Inflammatory macrophage treated with lipopolysaccharide for 4 hours (primary cell): ENCODE data around the gene RBM3.
A peak's percentile ranks its signal among the peaks of the same experiment; 100 is the strongest.

Source experiments
- DNase-seq: peaks from one replicate; pipeline ENCODE4 v3.0.0-alpha.2; 2020

Gene RBM3

DNA sequence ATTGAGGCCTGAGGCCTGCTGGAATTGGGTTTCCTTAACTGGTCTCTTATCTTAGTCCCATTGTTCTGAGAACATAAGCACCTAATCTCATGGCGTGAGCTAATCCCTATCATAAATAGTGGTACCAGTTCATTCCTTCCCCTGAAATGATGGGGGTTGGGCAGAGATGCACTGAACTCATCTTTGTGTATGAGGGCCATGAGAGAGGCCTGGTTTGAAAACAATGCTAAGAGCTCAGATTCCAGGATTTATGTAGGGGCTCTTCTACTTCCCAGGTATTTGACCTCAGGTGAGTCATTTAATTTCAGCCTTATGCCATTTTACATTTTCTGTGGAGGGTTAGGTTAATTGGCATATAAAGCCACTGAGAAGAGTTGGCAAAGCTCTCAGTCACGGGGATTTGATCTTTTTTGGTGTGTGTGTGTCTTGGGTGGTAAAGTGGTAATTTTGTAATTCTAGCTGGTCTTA, 4.4 kb downstream of the RBM3 start:
- DNase-seq: no peak

DNA sequence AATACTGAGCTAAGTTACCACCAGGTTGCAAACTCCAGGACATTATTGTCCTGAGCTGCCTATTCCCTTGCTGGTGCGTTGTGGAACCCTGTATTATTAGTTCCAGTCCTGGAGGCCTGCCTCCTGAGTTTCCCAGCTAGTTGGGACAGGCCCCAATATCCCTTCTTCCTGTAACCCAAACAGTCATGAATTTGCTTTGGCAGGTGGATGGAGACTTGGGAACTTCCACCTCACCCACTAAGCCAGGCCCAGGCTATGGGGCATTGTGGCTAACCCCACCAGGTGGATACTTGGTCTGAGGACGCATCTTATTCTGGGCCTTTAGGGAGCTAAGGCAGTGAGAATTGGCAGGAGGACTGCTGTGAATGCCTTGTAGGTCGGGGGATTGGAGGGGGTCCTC, 5.0 kb downstream of the RBM3 start:
- DNase-seq: no peak

DNA sequence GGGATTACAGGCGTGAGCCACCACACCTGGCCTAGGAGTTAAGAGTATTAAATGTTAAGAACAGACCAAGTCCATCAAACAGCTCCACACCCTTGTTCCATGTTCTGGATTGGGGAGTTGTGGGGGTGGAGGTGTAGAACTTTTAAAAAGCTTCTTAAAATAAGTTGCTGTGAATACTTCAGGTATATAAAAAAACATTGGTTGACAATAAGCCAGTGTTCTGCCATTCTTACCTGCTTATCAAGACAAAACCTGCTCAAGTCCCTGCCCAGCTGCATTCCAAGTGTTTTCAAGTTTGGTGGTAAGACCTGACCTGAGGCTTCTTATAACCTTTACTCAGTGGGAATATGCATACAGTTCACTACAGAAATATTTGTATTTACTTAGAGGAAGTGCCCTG, 6.4 kb downstream of the RBM3 start:
- no peak for DNase-seq

DNA sequence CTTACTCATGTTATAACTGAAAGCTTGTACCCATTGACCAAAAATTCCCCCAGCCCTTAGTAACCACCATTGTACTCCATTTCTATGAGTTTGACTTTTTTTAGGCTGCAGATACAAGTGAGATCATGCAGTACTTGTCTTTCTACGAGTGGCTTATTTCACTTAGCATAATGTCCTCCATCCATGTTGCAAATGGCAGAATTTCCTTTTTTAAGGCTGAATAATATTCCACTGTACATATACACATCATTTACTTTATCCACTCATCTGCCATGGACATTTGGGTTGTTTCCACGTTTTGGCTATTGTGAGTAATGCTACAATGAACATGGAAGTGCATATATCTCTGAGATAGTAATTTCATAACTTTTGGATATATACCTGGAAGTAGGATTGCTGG, 10.4 kb downstream of the RBM3 start:
- no peak for DNase-seq

DNA sequence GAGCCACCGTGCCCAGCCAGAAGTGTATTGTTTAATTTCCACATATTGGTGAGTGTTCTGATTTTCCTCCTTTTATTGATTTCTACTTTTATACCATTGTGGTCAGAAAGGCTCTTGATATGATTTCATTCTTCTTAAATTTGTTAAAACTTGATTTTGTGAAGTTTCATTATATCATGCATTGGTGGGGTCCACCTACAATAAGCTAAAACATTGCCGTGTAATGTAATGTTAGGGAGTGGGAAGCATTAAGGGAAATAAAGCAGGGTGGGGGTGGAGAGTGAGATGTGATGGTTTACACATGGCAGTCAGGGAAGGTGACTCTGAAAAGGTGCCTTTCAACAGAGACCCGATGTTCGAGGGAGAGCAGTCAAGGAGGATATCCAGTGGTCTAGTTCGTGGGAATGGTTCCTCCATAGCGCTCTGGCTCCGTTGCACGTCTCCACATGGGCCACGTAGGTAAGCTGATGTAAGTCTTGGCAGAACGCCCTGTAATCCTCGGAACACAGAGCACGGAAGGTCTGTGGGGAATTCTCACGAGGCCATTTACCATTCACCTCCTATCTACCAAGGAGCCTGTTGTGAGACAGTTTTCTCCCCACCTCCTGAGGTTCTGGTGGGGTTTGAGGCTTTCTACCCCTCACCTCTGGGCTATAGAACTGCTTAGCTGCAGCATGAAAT, 15.3 kb downstream of the RBM3 start:
- no peak for DNase-seq

DNA sequence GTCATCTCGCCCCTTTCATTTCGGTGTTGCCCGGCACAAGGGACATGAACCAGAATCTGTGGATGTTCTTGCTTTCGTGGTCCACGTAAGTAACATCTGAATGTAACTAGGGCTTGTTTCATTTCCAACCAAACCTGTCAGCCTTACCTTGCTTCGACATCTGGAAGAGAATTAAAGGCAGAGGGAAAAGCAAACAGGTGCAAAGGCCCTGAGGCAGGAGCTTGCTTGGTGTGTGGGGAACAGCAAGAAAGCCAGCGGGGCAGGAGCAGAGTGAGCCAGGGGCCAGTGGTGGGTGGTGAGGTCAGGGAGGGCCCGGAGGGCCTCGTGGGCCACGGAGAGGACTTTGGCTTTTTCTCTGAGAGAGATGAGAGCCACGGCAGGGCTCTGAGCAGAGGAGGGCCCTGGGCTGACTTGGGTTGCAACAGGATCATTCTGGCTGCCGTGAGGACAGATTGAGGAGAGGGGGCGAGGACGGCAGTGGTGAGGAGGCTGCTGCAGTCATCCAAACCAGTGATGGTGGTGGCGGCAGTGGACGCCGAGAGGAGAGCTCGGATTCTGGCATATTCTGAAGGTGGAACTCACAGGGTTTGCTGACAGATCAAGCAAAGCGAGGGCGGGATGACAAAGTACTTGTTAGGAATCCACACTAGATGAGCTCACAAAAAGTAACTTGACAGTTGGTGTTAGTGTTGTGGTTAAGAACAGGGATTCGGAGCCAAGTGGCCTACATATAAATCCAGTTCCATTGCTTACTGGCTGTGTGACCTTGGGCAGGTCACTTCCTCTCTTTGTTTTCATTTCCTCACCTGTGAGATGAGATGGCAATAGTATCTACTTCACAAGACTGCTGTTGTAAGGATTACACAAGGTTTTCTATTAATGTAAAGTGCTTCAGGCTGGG, 16.2 kb downstream of the RBM3 start:
- DNase-seq: no peak

DNA sequence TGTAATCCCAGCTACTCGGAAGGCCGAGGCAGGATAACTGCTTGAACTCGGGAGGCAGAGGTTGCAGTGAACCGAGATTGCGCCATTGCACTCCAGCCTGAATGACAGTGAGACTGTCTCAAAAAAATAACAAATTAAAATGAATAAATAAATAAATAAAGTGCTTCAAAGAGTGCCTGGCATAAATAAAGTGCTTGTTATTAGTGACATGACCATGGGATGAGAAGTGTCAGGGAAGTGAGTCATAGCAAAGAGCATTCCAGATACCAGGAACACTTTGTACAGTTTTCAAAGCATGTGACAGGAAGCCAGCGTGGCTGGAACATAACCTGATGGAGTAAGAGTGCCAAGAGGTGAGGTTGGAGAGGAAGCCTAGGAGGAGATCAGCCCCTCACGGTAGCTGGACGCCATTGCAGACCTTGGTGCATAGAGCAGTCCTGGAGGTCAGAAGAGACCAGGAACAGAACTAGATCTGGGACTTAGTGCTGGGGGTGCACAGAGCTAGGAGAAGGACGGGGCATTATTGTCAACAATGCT, 17.0 kb downstream of the RBM3 start:
- DNase-seq: no peak

DNA sequence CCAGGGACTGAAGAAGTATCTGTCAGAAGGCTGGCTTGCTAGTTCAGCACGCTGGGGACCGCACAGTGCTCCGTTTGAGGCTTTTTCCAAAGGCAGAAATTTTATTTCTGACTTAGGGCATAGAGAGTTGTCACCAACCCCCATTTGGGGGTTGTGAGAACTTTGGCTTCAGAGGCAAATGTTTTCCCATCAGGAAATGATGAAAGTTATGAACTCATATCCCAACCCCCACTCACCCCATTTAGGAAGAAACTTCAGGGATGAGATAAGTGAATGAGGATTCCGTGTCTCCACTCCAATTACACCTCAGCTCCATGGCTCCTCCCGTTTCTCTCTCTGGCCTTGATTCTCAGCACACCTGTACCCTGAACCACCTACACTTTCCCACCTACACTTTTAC, 18.7 kb downstream of the RBM3 start:
- no peak for DNase-seq

DNA sequence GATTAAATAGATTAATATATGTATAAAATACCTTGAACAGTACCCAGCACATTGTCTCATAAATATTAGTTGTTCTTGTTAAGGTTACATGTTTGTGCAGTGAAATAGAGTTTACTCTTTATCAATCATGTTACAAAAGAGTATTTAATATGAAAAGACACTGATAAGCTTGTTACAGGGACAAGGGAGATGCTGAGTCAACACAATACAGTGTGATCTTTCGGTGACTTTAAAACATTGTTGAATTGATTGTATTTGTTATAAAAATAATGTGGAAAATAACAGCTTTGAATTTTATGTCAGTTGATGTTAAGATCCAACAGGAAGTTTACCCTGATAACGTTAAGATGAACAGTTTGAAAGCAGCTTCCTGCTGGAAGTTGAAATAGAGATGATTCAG, 21.6 kb downstream of the RBM3 start:
- no peak for DNase-seq

DNA sequence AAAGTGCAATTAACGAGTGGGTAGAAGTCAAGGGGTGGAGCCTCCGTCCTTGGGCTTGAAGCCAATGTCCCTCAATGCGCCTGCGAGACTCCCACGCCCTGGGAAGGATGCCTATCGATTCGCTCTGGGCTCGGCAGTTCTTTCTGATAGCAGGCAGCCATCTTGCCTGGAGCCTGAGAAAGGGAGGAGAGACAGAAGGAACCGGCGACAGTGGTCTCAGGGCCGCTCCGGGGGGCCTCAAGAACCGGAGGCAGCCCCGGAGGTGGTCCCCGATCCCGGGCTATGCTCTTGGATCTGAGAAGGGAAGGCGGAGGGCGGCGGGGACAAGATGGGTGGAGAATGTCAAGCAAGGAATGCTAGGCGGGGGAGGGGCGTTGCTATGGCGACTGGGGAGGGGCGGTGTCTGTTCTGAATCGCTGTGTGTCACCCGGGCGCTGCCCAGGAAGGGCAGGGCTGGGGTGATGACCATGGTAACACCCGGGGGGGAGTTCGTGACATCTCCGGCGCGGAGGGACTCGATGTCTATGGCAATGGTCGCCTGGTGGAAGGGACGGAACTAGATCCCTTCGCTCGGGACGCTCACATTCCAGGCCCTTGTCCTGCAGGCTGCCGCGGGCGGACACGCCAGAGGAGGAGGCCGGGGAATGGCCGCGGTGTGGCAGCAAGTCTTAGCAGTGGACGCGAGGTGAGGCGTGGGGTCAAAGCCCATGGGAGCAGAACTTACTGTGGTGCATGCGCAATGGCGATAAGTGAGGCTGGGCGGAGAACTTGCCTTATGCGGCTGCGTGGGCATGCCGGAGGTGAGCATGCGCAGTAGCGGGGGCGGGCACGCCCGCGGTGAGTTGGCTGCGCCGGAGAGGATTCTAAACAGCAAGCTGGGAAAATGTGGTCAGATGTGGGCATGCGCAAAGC, 23.3 kb downstream of the RBM3 start, which contains the start of gene WDR13:
Gene WDR13, plus strand, starts transcription at position 140 of the 912 bp plus-strand sequence. Its CDS starts 505 bp downstream, at position 645.
- peak; percentile 92 for DNase-seq

DNA sequence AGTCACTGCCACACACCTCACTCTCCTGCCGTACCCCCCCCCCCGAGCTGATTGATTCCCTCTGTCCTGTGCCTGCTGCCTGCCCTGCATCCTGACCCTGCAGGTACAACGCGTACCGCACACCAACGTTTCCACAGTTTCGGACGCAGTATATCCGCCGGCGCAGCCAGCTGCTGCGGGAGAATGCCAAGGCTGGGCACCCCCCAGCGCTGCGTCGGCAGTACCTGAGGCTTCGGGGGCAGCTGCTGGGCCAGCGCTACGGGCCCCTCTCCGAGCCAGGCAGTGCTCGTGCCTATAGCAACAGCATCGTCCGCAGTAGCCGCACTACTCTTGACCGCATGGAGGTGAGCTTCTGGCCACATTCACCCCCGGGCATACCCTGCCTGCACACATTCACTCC, 24.3 kb downstream of the RBM3 start:
- no peak for DNase-seq

DNA sequence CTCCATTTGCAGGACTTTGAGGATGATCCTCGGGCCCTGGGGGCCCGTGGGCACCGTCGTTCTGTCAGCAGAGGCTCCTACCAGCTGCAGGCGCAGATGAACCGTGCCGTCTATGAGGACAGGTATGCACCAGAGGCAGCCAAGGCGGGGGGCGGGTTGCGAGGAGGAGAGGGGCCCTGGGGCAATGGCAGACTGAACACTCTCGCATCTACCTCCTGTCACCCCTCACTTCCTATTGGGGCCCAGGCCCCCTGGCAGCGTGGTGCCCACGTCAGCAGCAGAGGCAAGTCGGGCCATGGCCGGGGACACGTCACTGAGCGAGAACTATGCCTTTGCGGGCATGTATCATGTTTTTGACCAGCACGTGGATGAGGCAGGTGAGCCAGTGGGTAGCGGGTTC, 25.1 kb downstream of the RBM3 start:
- DNase-seq: no peak

DNA sequence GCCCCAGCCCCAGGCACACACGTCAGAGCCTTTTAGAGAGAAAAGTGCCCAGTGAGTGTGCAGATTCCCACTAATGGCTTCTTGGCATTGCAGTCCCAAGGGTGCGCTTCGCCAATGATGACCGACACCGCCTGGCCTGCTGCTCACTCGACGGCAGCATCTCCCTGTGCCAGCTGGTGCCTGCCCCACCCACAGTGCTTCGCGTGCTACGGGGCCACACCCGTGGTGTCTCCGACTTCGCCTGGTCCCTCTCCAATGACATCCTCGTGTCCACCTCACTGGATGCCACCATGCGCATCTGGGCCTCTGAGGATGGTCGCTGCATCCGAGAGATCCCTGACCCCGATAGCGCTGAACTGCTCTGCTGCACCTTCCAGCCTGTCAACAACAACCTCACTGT, 25.9 kb downstream of the RBM3 start:
- no peak for DNase-seq

DNA sequence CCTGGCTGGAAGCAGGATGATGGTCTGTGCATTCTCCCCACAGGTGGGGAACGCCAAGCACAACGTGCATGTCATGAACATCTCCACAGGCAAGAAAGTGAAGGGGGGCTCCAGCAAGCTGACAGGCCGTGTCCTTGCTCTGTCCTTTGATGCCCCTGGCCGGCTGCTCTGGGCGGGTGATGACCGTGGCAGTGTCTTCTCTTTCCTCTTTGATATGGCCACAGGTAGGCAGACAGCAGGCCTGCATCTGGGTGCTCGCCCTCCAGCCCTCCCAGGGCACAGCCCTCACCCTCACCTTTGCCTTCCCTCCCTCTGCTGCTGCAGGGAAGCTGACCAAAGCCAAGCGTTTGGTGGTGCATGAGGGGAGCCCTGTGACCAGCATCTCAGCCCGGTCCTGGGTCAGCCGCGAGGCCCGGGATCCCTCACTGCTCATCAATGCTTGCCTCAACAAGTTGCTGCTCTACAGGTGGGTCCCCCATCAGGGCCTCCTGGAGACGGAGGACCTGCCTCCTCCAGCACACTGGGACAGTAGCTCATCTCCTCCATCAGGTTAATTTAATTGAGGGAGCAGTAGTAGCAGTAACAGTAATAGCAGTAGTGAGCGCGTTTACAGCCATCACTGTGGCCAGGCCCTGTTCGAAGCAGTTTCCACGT, 27.6 kb downstream of the RBM3 start:
- no peak for DNase-seq

DNA sequence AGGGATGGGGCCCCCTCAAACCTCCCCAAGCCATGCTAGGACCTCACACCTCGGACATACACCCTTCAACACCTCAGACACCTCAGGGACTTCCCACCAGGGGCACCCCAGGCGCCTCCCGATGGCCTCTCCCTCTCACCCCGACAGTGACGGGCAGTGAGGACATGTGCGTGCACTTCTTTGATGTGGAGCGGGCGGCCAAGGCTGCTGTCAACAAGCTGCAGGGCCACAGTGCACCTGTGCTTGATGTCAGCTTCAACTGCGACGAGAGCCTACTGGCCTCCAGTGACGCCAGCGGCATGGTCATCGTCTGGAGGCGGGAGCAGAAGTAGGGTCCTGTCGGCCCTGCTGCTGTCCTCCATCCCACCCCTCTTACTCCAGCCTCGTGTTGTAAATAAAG, 30.4 kb downstream of the RBM3 start:
- no peak for DNase-seq

DNA sequence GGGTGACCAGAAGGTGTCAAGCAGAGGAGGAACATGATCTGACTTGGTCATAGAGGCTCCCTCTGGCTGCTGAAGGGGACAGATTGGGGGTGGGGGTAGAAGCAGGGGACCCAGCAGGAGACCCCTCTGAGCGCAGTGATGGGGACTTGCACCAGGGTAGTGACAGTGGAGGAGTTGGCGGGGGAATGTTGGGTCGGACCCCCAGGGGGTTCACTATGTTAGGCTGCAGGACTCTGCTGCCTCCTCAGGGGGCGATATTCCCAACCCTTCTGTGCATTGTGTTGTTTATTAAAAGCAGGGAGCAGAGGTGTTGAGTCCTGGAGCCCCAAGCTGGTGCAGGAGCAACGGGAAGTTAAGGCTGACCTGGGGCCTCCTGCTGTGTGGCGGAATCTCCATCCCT, 31.8 kb downstream of the RBM3 start:
- no peak for DNase-seq

DNA sequence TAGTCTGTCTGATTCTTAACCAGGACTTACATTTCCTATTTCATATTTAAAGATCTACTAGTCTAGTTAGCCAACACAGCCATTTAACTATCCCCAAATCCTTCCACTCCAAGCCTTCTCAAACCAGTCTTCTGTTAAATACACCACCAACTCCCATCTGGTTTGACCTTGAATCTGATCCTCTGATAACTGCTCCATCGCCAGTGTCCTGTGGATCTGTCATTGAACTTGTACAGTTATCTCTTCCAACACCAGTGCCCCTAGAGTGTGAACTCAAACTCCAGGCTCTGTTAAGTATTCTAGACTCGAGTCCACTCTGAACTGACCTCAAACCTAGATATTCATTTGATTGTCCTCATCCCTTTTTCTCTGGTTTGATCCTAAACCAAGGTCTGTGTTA, 37.4 kb downstream of the RBM3 start:
- no peak for DNase-seq

DNA sequence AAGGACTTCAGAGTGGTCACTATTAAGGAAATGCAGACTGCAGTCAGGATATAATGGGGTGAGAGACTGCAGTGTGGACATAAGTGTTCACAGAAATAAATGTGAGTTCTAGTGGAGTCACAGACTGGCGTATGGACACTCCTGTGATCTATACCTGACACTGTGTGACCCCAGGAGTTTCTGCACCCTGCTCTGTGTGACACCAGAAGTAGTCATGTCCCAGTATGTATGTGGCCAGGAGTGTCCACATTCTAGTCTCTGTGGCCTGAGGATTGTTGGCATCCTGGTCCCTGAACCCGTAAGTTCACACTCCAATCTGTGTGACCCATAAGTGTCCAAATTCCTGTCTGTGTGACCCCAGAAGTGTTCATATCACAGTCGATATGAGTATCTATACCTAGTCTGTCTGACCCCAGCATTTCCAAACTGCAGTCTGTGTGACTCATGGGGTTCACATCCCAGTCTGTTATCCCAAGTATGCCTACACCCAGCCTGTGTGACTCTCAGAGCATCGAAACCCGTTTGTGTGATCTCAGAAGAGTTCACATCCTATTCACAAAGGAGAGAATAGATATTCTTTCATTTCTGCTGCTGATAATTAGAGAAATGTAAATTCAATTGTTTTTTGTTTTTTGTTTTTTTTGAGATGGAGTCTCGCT, 39.3 kb downstream of the RBM3 start:
- no peak for DNase-seq

DNA sequence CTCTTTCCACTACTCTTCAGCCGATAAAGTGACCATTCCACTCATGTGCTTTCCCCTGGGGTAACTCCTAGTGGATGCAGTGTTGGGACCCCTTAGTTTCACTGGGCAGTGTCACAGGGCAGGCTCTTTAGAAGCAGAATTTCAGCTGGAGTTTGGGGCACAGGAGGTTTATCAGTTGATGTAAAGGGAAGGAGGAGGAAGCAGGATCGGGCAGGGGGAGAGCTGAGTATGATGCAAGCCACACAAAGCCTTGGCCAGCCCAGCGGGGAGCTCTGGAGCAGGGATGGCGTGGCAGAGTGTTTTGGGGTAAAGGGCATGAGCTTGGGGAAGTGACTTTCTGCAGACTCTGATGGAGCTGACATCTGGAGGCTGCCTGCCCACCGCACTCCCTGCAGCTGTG, 42.3 kb downstream of the RBM3 start:
- DNase-seq: peak; percentile 9

DNA sequence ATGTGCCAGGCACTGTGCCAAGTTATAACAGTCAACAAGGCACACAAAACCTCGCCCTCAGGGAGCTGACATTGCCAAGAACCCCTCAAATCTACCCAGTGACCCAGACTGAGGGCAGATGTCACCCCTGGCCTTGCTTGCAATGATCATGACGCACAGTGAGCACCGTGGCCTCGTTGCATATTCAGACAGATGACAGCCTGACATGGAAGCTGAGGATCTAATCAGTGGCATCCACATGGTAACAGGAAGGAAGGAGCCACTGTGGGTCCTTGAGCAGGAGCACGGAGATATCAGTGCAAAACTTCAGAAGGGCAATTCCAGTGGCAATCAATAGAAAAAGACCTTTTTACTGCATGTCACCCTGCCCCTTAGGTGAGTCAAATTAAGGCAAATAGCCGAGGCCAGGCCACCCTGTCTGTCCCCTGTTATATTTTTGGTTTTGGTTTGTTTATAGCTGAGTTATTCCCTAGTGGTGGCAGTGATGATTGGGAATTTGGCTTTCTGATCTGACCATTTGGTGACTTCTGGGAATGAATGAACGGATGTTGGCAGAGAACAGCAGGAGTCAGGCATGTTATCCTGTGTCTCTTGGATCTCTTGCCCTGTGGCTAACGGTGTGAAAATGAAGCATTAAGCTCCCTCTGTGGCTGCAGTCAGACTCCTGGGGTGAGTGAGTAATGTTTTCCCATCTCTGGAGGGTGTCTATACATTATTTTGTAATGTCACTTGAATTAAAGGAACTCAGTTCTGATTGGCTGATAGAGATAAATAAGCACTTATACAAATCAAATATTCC, 43.5 kb downstream of the RBM3 start:
- DNase-seq: peak; percentile 43
